ENCODE data around the gene EIF4EBP2. TPM values are rescaled to one million over a fixed set of nuclear protein-coding genes. Genes with fewer than 3 reads are reported as not detected.

The EIF4EBP2 gene
- total and polyA plus RNA-seq, 2 of the 13 experiments (the other 11 are each of a cell fraction or from before 2014, with no cell fraction given) = 16.9 to 22.0 TPM

DNA sequence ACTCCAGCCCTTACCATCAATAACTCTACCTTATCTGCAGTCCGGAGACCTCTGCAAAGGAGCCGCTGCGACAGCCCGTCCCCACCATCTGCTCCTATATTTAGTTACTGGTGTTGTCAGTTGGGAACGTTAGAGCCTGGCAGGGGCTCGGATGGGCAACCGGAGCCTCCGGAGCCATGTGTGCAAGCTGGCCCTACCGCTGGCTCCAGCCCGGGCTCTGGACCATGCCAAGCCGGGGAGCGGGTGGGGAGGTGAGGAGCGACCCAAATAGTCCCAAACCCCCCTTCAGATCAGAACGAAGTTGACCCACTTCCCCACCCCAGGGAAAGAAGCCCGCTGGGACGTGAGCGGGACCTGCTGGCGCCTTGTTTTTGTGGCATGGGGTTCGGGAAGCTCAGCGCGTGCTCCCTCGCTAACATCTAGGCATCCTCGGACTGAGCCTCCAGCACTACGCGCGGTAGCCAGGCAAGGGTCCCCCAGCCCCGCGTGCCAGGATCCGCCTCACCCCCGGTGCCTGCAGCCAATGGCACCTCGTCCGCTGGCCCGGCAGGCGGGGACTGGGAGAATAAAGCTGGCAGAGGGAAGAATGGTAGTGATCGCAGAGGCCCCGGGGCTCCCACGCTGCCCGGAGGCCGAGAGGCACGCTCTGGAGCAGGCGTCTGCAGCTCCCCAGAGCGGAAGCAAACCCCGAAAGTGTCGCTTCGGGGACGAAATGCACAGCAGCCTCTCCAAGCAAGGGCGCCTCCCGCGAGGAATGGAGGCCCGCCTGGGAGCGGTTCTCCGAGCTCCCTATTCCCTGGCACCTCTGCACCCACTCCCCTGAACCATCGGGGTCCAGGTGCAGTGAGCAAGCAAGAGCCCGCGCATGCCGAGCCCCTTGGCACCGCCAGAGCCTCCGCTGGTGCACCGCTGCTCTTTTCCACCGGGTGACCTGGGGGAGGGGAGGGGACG, 22.2 kb upstream of the EIF4EBP2 start (continued):
- TF ChIP-seq ATAD3A (CRISPR knock-in tag; IDR thresholded peaks at IDR 0.05) (no peak), MEIS1 (CRISPR knock-in tag; IDR thresholded peaks at IDR 0.05; ENCODE audit: borderline replicate concordance) (no peak), ZNF670 (CRISPR knock-in tag; IDR thresholded peaks at IDR 0.05; ENCODE audit: borderline replicate concordance) (no peak), PTBP1 (IDR thresholded peaks at IDR 0.05; ENCODE audit: low read depth, low read length, poor library complexity, severe bottlenecking) (no peak), SMYD3 (CRISPR knock-in tag; IDR thresholded peaks at IDR 0.05) (no peak), RAD21 (CRISPR knock-in tag; IDR thresholded peaks at IDR 0.05) (no peak), ZNF720 (CRISPR knock-in tag; IDR thresholded peaks at IDR 0.05) (no peak), PAX8 (CRISPR knock-in tag; IDR thresholded peaks at IDR 0.05; ENCODE audit: borderline replicate concordance) (no peak), POLR2AphosphoS5 (IDR thresholded peaks at IDR 0.05; ENCODE audit: low read depth, low read length) (no peak), ZNF17 (CRISPR knock-in tag; IDR thresholded peaks at IDR 0.05) (no peak), JUNB (CRISPR knock-in tag; IDR thresholded peaks at IDR 0.05; ENCODE audit: borderline replicate concordance) (no peak), HOXA9 (CRISPR knock-in tag; IDR thresholded peaks at IDR 0.05; ENCODE audit: borderline replicate concordance) (no peak), ZNF446 (CRISPR knock-in tag; IDR thresholded peaks at IDR 0.05) (no peak), ZNF879 (CRISPR knock-in tag; IDR thresholded peaks at IDR 0.05) (no peak), HOXA3 (CRISPR knock-in tag; IDR thresholded peaks at IDR 0.05) (no peak), ARNT2 (CRISPR knock-in tag; IDR thresholded peaks at IDR 0.05; ENCODE audit: low read depth) (no peak)
- TF ChIP-seq, protein P1, sequence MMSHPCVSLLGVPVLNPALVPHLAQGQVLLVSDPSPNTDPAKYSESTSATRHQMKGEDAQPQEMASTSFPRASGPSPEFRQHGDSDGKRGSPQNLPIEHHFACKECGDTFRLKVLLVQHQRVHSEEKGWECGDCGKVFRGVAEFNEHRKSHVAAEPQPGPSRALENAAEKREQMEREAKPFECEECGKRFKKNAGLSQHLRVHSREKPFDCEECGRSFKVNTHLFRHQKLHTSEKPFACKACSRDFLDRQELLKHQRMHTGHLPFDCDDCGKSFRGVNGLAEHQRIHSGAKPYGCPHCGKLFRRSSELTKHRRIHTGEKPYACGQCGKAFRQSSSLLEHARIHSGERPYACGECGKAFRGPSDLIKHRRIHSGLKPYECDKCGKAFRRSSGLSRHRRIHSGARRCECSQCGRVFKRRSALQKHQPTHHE (CRISPR knock-in tag; IDR thresholded peaks at IDR 0.05; ENCODE audit: borderline replicate concordance) = no peak
- TF ChIP-seq, protein P2, sequence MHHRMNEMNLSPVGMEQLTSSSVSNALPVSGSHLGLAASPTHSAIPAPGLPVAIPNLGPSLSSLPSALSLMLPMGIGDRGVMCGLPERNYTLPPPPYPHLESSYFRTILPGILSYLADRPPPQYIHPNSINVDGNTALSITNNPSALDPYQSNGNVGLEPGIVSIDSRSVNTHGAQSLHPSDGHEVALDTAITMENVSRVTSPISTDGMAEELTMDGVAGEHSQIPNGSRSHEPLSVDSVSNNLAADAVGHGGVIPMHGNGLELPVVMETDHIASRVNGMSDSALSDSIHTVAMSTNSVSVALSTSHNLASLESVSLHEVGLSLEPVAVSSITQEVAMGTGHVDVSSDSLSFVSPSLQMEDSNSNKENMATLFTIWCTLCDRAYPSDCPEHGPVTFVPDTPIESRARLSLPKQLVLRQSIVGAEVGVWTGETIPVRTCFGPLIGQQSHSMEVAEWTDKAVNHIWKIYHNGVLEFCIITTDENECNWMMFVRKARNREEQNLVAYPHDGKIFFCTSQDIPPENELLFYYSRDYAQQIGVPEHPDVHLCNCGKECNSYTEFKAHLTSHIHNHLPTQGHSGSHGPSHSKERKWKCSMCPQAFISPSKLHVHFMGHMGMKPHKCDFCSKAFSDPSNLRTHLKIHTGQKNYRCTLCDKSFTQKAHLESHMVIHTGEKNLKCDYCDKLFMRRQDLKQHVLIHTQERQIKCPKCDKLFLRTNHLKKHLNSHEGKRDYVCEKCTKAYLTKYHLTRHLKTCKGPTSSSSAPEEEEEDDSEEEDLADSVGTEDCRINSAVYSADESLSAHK (CRISPR knock-in tag; IDR thresholded peaks at IDR 0.05; ENCODE audit: borderline replicate concordance) = no peak
- TF ChIP-seq, protein P3, sequence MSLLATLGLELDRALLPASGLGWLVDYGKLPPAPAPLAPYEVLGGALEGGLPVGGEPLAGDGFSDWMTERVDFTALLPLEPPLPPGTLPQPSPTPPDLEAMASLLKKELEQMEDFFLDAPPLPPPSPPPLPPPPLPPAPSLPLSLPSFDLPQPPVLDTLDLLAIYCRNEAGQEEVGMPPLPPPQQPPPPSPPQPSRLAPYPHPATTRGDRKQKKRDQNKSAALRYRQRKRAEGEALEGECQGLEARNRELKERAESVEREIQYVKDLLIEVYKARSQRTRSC (CRISPR knock-in tag; IDR thresholded peaks at IDR 0.05; ENCODE audit: low read depth) = no peak
- TF ChIP-seq, protein P4, sequence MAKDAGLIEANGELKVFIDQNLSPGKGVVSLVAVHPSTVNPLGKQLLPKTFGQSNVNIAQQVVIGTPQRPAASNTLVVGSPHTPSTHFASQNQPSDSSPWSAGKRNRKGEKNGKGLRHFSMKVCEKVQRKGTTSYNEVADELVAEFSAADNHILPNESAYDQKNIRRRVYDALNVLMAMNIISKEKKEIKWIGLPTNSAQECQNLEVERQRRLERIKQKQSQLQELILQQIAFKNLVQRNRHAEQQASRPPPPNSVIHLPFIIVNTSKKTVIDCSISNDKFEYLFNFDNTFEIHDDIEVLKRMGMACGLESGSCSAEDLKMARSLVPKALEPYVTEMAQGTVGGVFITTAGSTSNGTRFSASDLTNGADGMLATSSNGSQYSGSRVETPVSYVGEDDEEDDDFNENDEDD (CRISPR knock-in tag; IDR thresholded peaks at IDR 0.05; ENCODE audit: borderline replicate concordance) = peak; percentile 57; the same call in 1 of the 2 replicates
- TF ChIP-seq, protein P5, sequence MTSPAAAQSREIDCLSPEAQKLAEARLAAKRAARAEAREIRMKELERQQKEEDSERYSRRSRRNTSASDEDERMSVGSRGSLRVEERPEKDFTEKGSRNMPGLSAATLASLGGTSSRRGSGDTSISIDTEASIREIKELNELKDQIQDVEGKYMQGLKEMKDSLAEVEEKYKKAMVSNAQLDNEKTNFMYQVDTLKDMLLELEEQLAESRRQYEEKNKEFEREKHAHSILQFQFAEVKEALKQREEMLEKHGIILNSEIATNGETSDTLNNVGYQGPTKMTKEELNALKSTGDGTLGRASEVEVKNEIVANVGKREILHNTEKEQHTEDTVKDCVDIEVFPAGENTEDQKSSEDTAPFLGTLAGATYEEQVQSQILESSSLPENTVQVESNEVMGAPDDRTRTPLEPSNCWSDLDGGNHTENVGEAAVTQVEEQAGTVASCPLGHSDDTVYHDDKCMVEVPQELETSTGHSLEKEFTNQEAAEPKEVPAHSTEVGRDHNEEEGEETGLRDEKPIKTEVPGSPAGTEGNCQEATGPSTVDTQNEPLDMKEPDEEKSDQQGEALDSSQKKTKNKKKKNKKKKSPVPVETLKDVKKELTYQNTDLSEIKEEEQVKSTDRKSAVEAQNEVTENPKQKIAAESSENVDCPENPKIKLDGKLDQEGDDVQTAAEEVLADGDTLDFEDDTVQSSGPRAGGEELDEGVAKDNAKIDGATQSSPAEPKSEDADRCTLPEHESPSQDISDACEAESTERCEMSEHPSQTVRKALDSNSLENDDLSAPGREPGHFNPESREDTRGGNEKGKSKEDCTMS (CRISPR knock-in tag; conservative IDR thresholded peaks at IDR 0.05) = no peak
